Keratinocyte (primary cell): Measurements from ENCODE around the gene AGAP1.

Source experiments
- CTCF ChIP-seq, 3 experiments: IDR thresholded peaks in 1 of 3; conservative IDR thresholded peaks in 1 of 3; optimal IDR thresholded peaks in 1 of 3; 2 replicates in 2 of 3; 3 replicates in 1 of 3; pipeline versions ENCODE3 to v1.5.1; 2011; ENCODE audit warnings: low read length in 3 of 3, mild to moderate bottlenecking in 3 of 3, moderate library complexity in 2 of 3, control low read depth in 1 of 3, inconsistent platforms in 1 of 3; ENCODE audit not compliant: insufficient read depth in 2 of 3; ENCODE audit errors: extremely low read depth in 1 of 3
- EZH2 ChIP-seq: IDR thresholded peaks from one replicate; pipeline ENCODE4 v1.6.1; 2012; ENCODE audit warnings: inconsistent platforms, mild to moderate bottlenecking, low read length, moderate library complexity

DNA sequence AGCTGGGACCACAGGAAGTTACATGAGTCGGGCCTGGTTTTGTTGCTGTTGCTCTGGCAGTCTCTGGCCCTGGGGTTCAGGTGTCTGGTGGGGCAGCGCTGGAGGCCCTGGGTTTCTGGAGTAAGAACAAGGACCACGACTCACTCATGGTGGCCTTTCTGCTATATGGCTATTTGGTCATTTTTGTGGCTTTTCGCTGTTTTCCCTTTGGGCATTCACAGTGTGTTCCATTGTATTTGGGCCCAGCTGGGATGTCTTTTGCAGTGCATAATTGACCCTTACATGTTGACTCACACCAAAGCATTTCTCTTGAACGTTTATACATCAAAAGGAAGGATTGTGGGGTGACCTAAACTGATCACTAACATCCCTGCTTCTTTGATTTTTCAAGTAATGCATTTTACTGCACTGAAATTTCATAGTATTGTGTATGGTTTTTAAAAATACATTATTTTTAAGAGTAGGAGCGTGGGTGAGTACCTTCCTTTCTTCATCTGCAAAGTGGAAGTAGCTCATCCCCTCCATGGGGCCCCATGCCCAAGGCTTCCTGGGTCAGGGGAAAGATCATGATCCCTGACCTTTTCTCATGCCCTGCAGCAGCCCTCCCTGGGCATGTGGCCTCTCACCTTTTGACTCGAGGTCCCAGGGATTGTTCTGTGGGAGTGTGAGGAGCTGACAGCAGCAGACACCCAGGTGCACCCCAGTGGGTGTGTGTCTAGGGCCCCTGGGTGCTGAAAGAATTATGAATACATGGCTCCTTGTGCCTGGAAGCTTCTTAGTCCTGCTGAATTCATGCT is 225.5 kb downstream of the AGAP1 start:
- TF ChIP-seq CTCF (optimal IDR thresholded peaks at IDR 0.05 in 1 of 3, IDR thresholded peaks at IDR 0.05 in 1 of 3, conservative IDR thresholded peaks at IDR 0.05 in 1 of 3; ENCODE audit: extremely low read depth in 1 of 3, insufficient read depth in 2 of 3, low read length in 3 of 3) (no peak), EZH2 (no peak)
